SK-N-SH (cell line): ENCODE data around the gene RBBP4. TPM values are rescaled to one million over a fixed set of nuclear protein-coding genes. Genes with fewer than 3 reads are reported as not detected.

Experiments
- CTCF ChIA-PET: fragments of 300-600, 350-600 bp; formaldehyde crosslinking; extraction: SDS; loops from one replicate; lab custom pipeline; 2021; lab: Yijun Ruan, JAX
- POLR2A ChIA-PET: fragments of 350-600 bp; sonication (Branson Sonifier 250); formaldehyde crosslinking; extraction: SDS; loops from one replicate; lab custom pipeline; 2020; ENCODE audit warnings: antibody characterized with exemption, inconsistent platforms; lab: Yijun Ruan, JAX
- DNase-seq: peaks from one replicate; pipeline ENCODE4 v3.0.0; 2012
- H2AFZ ChIP-seq: fragments of 200-600 bp; sonication (generic); 2 replicates; pipeline ENCODE4 v1.8.1; 2016; ENCODE audit warnings: antibody characterized with exemption, mild to moderate bottlenecking, low read depth
- H3F3A ChIP-seq: fragments of 200-600 bp; sonication (generic); replicated peaks from 2 replicates; pipeline ENCODE3; 2016; ENCODE audit warnings: antibody characterized with exemption, mild to moderate bottlenecking; ENCODE audit not compliant: insufficient read depth
- H3K27ac ChIP-seq, 2 experiments: fragments of 200-500 bp in 1 of 2; fragments of 200-600 bp in 1 of 2; sonication (Bioruptor generic) in 1 of 2; sonication (generic), shearing (Covaris generic) in 1 of 2; 2 replicates each; pipeline versions ENCODE4 v1.5.1 to v1.6.1; 2014 to 2016; ENCODE audit warnings: low read depth in 2 of 2, inconsistent platforms in 1 of 2, low read length in 1 of 2, mild to moderate bottlenecking in 1 of 2, mixed read lengths in 1 of 2
- H3K27me3 ChIP-seq: fragments of 200-600 bp; sonication (generic), shearing (Covaris generic); 2 replicates; pipeline ENCODE4 v1.6.1; 2016; ENCODE audit warnings: mixed run types; ENCODE audit not compliant: insufficient read depth
- H3K36me3 ChIP-seq, 2 experiments: fragments of 200-500 bp in 1 of 2; fragments of 200-600 bp in 1 of 2; sonication (Bioruptor generic) in 1 of 2; sonication (generic) in 1 of 2; replicated peaks in 1 of 2; 2 replicates each; pipeline versions ENCODE3 to v1.5.1; 2014 to 2016; ENCODE audit warnings: low read length in 1 of 2, mild to moderate bottlenecking in 1 of 2; ENCODE audit not compliant: insufficient read depth in 2 of 2, control insufficient read depth in 1 of 2
- H3K4me1 ChIP-seq, 2 experiments: fragments of 200-500 bp in 1 of 2; fragments of 200-600 bp in 1 of 2; sonication (Bioruptor generic) in 1 of 2; sonication (generic), shearing (Covaris generic) in 1 of 2; 2 replicates each; pipeline versions ENCODE4 v1.5.1 to v1.6.1; 2014 to 2016; ENCODE audit warnings: low read depth in 1 of 2, low read length in 1 of 2, mixed run types in 1 of 2; ENCODE audit not compliant: insufficient read depth in 2 of 2, control insufficient read depth in 1 of 2
- H3K4me2 ChIP-seq: fragments of 200-600 bp; sonication (generic), shearing (Covaris generic); 2 replicates; pipeline ENCODE4 v1.6.1; 2017; ENCODE audit warnings: mixed run types
- H3K4me3 ChIP-seq, 2 experiments: fragments of 200-500 bp in 1 of 2; fragments of 200-600 bp in 1 of 2; sonication (Bioruptor generic) in 1 of 2; sonication (generic), shearing (Covaris generic) in 1 of 2; 2 replicates each; pipeline versions ENCODE4 v1.5.1 to v1.8.1; 2014 to 2016; ENCODE audit warnings: low read depth in 2 of 2, inconsistent platforms in 1 of 2, low read length in 1 of 2, mild to moderate bottlenecking in 1 of 2, mixed read lengths in 1 of 2, moderate library complexity in 1 of 2
- H3K79me2 ChIP-seq: fragments of 200-600 bp; sonication (generic); 2 replicates; pipeline ENCODE4 v1.8.1; 2017; ENCODE audit warnings: mild to moderate bottlenecking; ENCODE audit not compliant: insufficient read depth
- H3K9ac ChIP-seq: fragments of 200-600 bp; sonication (generic); 2 replicates; pipeline ENCODE4 v1.6.1; 2017; ENCODE audit warnings: mixed run types
- H3K9me2 ChIP-seq: fragments of 200-600 bp; sonication (generic); 2 replicates; pipeline ENCODE4 v1.6.1; 2017; ENCODE audit warnings: mixed run types
- H3K9me3 ChIP-seq: fragments of 200-600 bp; sonication (generic); 2 replicates; pipeline ENCODE4 v1.6.1; 2017; ENCODE audit warnings: mixed run types, mild to moderate bottlenecking, moderate library complexity
- H4K20me1 ChIP-seq: fragments of 200-600 bp; sonication (generic); 2 replicates; pipeline ENCODE4 v1.6.1; 2017; ENCODE audit warnings: mild to moderate bottlenecking, mixed run types; ENCODE audit not compliant: insufficient read depth
- ELF1 ChIP-seq: IDR thresholded peaks from 2 replicates; pipeline ENCODE4 v1.4.0; 2012
- GABPA ChIP-seq: IDR thresholded peaks from 2 replicates; pipeline ENCODE4 v1.4.0; 2012; ENCODE audit warnings: low read depth, mild to moderate bottlenecking
- GATA2 ChIP-seq: sonication (generic); formaldehyde crosslinking; IDR thresholded peaks from 2 replicates; pipeline ENCODE4 v1.5.0; 2020; ENCODE audit warnings: mild to moderate bottlenecking, missing genetic modification reagents
- JUND ChIP-seq: IDR thresholded peaks from 2 replicates; pipeline ENCODE4 v1.4.0; 2012
- MEF2A ChIP-seq: IDR thresholded peaks from 2 replicates; pipeline ENCODE4 v1.4.0; 2012; ENCODE audit warnings: low read depth, borderline replicate concordance
- MXI1 ChIP-seq: IDR thresholded peaks from 2 replicates; pipeline ENCODE4 v1.6.1; 2012; ENCODE audit warnings: mild to moderate bottlenecking, low read depth, low read length, improper control_type of control experiment
- NFIC ChIP-seq: IDR thresholded peaks from 2 replicates; pipeline ENCODE4 v1.4.0; 2012; ENCODE audit warnings: borderline replicate concordance
- NRF1 ChIP-seq: IDR thresholded peaks from 2 replicates; pipeline ENCODE4 v1.6.1; 2012; ENCODE audit warnings: low read depth, mild to moderate bottlenecking, low read length
- POLR2AphosphoS5 ChIP-seq: IDR thresholded peaks from 2 replicates; pipeline ENCODE4 v1.6.1; 2012; ENCODE audit warnings: low read depth, low read length
- RFX5 ChIP-seq: IDR thresholded peaks from 2 replicates; pipeline ENCODE4 v1.6.1; 2012; ENCODE audit warnings: mild to moderate bottlenecking, improper control_type of control experiment, low read length
- SIN3A ChIP-seq: IDR thresholded peaks from 2 replicates; pipeline ENCODE4 v1.6.1; 2012; ENCODE audit warnings: low read depth, mild to moderate bottlenecking, low read length, moderate library complexity, borderline replicate concordance
- SMC3 ChIP-seq: IDR thresholded peaks from 2 replicates; pipeline ENCODE4 v1.6.1; 2012; ENCODE audit warnings: low read depth, low read length, improper control_type of control experiment
- YY1 ChIP-seq: IDR thresholded peaks from 2 replicates; pipeline ENCODE4 v1.4.0; 2012; ENCODE audit warnings: low read depth, mild to moderate bottlenecking
- WGBS: methylation state at CpG from one replicate; pipeline ENCODE4 v1.1.6; 2017; ENCODE audit warnings: low lambda C conversion rate; 5-methylcytosine and 5-hydroxymethylcytosine counted together
- polyA plus RNA-seq, 3 experiments: library from polyadenylated mRNA; depleted of rRNA; stranded (reverse); fragments of >200 nt; gene quantifications; 2 replicates each; pipeline ENCODE4 v1.2.3, GENCODE V29; 2012
- TF ChIP-seq, protein P1 (sequence below): IDR thresholded peaks from 2 replicates; pipeline ENCODE4 v1.4.0; 2012; ENCODE audit warnings: low read depth, borderline replicate concordance
- TF ChIP-seq, protein P2 (sequence below): IDR thresholded peaks from 2 replicates; pipeline ENCODE4 v1.4.0; 2012; ENCODE audit warnings: low read depth
- TF ChIP-seq, protein P3 (sequence below): IDR thresholded peaks from 2 replicates; pipeline ENCODE4 v1.6.1; 2012; ENCODE audit warnings: mild to moderate bottlenecking, low read depth, low read length, moderate library complexity
- TF ChIP-seq, protein P4 (sequence below): IDR thresholded peaks from 2 replicates; pipeline ENCODE4 v1.4.0; 2012; ENCODE audit warnings: low read depth, borderline replicate concordance
- TF ChIP-seq, protein P5 (sequence below): fragments of 150-350 bp; IDR thresholded peaks from 2 replicates; pipeline ENCODE4 v1.6.1; 2016; ENCODE audit warnings: mild to moderate bottlenecking, low read depth, low read length
- TF ChIP-seq, protein P6 (sequence below): IDR thresholded peaks from 2 replicates; pipeline ENCODE4; 2012

Gene RBBP4
- polyA plus RNA-seq, 1 of the 3 experiments (the other 2 are of a cell fraction), result 108 TPM

DNA sequence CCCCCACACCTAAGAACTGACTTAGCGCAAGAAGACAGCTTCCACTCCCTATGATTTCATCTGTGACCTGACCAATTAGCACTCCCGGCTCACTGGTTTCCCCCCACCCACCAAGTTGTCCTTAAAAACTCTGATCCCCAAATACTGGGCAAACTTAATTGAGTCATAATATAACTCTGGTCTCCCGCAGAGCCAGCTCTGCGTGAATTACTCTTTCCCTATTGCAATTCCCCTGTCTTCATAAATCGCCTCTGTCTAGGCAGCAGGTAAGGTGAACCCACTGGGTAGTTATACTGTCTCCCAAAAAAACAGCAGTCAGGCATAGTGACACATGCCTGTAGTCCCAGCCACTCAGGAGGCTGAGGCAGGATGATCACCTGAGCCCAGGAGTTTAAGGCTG is 37.5 kb upstream of the RBBP4 start:
- POLR2A ChIA-PET, result interaction anchor here (0.6 to 1.4 kb wide), 2 partner anchors 12 to 149 kb away, joined by 3 to 4 read pairs; no protein-coding TSS in a partner anchor
- CTCF ChIA-PET, result interaction anchor here (1.0 to 2.2 kb wide), 4 partner anchors 9 to 93 kb away, joined by 4 to 7 read pairs (median 6); partner anchors contain the start of gene ZBTB8A
- H3F3A ChIP-seq, result peaks cover 12% of the 10 kb centered on the region
- no peak overlapping the region for H3K4me2 ChIP-seq
- H2AFZ ChIP-seq, result no peak overlapping the region
- TF ChIP-seq GABPA (no peak), POLR2AphosphoS5 (no peak), NRF1 (no peak), MXI1 (no peak), SMC3 (no peak), ELF1 (no peak), RFX5 (no peak), JUND (no peak), GATA2 (CRISPR knock-in tag) (no peak), YY1 (no peak), SIN3A (no peak), MEF2A (no peak), NFIC (no peak)
- TF ChIP-seq, protein P1, sequence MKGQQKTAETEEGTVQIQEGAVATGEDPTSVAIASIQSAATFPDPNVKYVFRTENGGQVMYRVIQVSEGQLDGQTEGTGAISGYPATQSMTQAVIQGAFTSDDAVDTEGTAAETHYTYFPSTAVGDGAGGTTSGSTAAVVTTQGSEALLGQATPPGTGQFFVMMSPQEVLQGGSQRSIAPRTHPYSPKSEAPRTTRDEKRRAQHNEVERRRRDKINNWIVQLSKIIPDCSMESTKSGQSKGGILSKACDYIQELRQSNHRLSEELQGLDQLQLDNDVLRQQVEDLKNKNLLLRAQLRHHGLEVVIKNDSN, result no peak
- TF ChIP-seq, protein P2, sequence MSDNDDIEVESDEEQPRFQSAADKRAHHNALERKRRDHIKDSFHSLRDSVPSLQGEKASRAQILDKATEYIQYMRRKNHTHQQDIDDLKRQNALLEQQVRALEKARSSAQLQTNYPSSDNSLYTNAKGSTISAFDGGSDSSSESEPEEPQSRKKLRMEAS, result no peak
- TF ChIP-seq, protein P3, sequence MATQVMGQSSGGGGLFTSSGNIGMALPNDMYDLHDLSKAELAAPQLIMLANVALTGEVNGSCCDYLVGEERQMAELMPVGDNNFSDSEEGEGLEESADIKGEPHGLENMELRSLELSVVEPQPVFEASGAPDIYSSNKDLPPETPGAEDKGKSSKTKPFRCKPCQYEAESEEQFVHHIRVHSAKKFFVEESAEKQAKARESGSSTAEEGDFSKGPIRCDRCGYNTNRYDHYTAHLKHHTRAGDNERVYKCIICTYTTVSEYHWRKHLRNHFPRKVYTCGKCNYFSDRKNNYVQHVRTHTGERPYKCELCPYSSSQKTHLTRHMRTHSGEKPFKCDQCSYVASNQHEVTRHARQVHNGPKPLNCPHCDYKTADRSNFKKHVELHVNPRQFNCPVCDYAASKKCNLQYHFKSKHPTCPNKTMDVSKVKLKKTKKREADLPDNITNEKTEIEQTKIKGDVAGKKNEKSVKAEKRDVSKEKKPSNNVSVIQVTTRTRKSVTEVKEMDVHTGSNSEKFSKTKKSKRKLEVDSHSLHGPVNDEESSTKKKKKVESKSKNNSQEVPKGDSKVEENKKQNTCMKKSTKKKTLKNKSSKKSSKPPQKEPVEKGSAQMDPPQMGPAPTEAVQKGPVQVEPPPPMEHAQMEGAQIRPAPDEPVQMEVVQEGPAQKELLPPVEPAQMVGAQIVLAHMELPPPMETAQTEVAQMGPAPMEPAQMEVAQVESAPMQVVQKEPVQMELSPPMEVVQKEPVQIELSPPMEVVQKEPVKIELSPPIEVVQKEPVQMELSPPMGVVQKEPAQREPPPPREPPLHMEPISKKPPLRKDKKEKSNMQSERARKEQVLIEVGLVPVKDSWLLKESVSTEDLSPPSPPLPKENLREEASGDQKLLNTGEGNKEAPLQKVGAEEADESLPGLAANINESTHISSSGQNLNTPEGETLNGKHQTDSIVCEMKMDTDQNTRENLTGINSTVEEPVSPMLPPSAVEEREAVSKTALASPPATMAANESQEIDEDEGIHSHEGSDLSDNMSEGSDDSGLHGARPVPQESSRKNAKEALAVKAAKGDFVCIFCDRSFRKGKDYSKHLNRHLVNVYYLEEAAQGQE, result no peak
- TF ChIP-seq, protein P4, sequence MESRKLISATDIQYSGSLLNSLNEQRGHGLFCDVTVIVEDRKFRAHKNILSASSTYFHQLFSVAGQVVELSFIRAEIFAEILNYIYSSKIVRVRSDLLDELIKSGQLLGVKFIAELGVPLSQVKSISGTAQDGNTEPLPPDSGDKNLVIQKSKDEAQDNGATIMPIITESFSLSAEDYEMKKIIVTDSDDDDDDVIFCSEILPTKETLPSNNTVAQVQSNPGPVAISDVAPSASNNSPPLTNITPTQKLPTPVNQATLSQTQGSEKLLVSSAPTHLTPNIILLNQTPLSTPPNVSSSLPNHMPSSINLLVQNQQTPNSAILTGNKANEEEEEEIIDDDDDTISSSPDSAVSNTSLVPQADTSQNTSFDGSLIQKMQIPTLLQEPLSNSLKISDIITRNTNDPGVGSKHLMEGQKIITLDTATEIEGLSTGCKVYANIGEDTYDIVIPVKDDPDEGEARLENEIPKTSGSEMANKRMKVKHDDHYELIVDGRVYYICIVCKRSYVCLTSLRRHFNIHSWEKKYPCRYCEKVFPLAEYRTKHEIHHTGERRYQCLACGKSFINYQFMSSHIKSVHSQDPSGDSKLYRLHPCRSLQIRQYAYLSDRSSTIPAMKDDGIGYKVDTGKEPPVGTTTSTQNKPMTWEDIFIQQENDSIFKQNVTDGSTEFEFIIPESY, result no peak
- TF ChIP-seq, protein P5, sequence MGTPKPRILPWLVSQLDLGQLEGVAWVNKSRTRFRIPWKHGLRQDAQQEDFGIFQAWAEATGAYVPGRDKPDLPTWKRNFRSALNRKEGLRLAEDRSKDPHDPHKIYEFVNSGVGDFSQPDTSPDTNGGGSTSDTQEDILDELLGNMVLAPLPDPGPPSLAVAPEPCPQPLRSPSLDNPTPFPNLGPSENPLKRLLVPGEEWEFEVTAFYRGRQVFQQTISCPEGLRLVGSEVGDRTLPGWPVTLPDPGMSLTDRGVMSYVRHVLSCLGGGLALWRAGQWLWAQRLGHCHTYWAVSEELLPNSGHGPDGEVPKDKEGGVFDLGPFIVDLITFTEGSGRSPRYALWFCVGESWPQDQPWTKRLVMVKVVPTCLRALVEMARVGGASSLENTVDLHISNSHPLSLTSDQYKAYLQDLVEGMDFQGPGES, result no peak
- TF ChIP-seq, protein P6, sequence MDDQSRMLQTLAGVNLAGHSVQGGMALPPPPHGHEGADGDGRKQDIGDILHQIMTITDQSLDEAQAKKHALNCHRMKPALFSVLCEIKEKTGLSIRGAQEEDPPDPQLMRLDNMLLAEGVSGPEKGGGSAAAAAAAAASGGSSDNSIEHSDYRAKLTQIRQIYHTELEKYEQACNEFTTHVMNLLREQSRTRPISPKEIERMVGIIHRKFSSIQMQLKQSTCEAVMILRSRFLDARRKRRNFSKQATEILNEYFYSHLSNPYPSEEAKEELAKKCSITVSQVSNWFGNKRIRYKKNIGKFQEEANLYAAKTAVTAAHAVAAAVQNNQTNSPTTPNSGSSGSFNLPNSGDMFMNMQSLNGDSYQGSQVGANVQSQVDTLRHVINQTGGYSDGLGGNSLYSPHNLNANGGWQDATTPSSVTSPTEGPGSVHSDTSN, result no peak
- no peaks in the 10 kb centered on the region for H3K36me3 ChIP-seq
- no peak for DNase-seq
- H3K27ac ChIP-seq, result no peak overlapping the region
- H3K9ac ChIP-seq, result no peak overlapping the region
- H4K20me1 ChIP-seq, result no peaks in the 10 kb centered on the region
- 82% methylated on average over 5 of the region's 5 CpGs for WGBS
- no peaks in the 10 kb centered on the region for H3K79me2 ChIP-seq
- no peak overlapping the region for H3K4me3 ChIP-seq
- H3K4me1 ChIP-seq, result peaks cover 0 to 3% of the 10 kb centered on the region in 2 experiments; a peak in 1 of 4 replicates
- no peaks in the 10 kb centered on the region for H3K9me2 ChIP-seq
- H3K9me3 ChIP-seq, result no peaks in the 10 kb centered on the region
- H3K27me3 ChIP-seq, result no peaks in the 10 kb centered on the region
